SK-N-SH treated with all-trans-retinoic acid at 6 μM for 48 hours (cell line): ENCODE data around the gene ST8SIA1.

Experiments
- ATAC-seq: fragments of 200-7000 bp; cut with Tn5 transposase; 3 replicates; pipeline ENCODE4 v1.9.1; 2020; ENCODE audit warnings: mild to moderate bottlenecking, moderate library complexity
- BACH2 ChIP-seq: fragments of 250-450 bp; sonication (Bioruptor Pico); IDR thresholded peaks from 2 replicates; pipeline ENCODE4 v1.9.0; 2021; ENCODE audit warnings: mild to moderate bottlenecking, borderline replicate concordance
- CREB5 ChIP-seq: fragments of 250-450 bp; sonication (Bioruptor Pico); IDR thresholded peaks from 2 replicates; pipeline ENCODE4 v1.5.1; 2020; ENCODE audit warnings: low read depth, mild to moderate bottlenecking, moderate library complexity
- CSDC2 ChIP-seq: fragments of 250-450 bp; sonication (Bioruptor Pico); IDR thresholded peaks from 2 replicates; pipeline ENCODE4 v1.5.0; 2020; ENCODE audit warnings: mild to moderate bottlenecking, moderate library complexity
- CSRNP3 ChIP-seq: fragments of 250-450 bp; sonication (Bioruptor Pico); IDR thresholded peaks from 2 replicates; pipeline ENCODE4 v1.5.1; 2021; ENCODE audit warnings: mild to moderate bottlenecking, moderate library complexity
- ESRRG ChIP-seq: fragments of 250-450 bp; sonication (Bioruptor Pico); IDR thresholded peaks from 2 replicates; pipeline ENCODE4 v1.6.1; 2021; ENCODE audit warnings: mild to moderate bottlenecking
- GLIS3 ChIP-seq: fragments of 250-450 bp; sonication (Bioruptor Pico); IDR thresholded peaks from 2 replicates; pipeline ENCODE4 v1.5.0; 2020; ENCODE audit warnings: mild to moderate bottlenecking, moderate library complexity
- ISL1 ChIP-seq: fragments of 250-450 bp; sonication (Bioruptor Pico); IDR thresholded peaks from 2 replicates; pipeline ENCODE4 v2.1.2; 2022; ENCODE audit warnings: mild to moderate bottlenecking, moderate library complexity
- OSR1 ChIP-seq: fragments of 250-450 bp; sonication (Bioruptor Pico); IDR thresholded peaks from 2 replicates; pipeline ENCODE4 v1.8.0; 2022; ENCODE audit warnings: moderate library complexity, mild to moderate bottlenecking, inconsistent platforms
- PATZ1 ChIP-seq: fragments of 250-450 bp; sonication (Bioruptor Pico); IDR thresholded peaks from 2 replicates; pipeline ENCODE4 v1.8.0; 2020; ENCODE audit warnings: mild to moderate bottlenecking, moderate library complexity, borderline replicate concordance
- PPARA ChIP-seq: fragments of 250-450 bp; sonication (Bioruptor Pico); IDR thresholded peaks from 2 replicates; pipeline ENCODE4 v1.5.0; 2020; ENCODE audit warnings: mild to moderate bottlenecking, borderline replicate concordance
- RARB ChIP-seq: fragments of 250-450 bp; sonication (Bioruptor Pico); IDR thresholded peaks from 2 replicates; pipeline ENCODE4 v1.8.0; 2021; ENCODE audit warnings: mild to moderate bottlenecking, moderate library complexity
- SNAI2 ChIP-seq: fragments of 250-450 bp; sonication (Bioruptor Pico); IDR thresholded peaks from 2 replicates; pipeline ENCODE4 v1.5.0; 2020; ENCODE audit warnings: mild to moderate bottlenecking, moderate library complexity
- TCF4 ChIP-seq: fragments of 250-450 bp; sonication (Bioruptor Pico); IDR thresholded peaks from 2 replicates; pipeline ENCODE4 v1.8.0; 2021; ENCODE audit warnings: mild to moderate bottlenecking, moderate library complexity, borderline replicate concordance
- TOX ChIP-seq: fragments of 250-450 bp; sonication (Bioruptor Pico); IDR thresholded peaks from 2 replicates; pipeline ENCODE4 v1.8.0; 2021; ENCODE audit warnings: mild to moderate bottlenecking, moderate library complexity, borderline replicate concordance
- TSHZ2 ChIP-seq: fragments of 250-450 bp; sonication (Bioruptor Pico); IDR thresholded peaks from 2 replicates; pipeline ENCODE4 v1.5.0; 2020; ENCODE audit warnings: mild to moderate bottlenecking, moderate library complexity
- ZC3H10 ChIP-seq: fragments of 250-450 bp; sonication (Bioruptor Pico); IDR thresholded peaks from 2 replicates; pipeline ENCODE4 v1.5.1; 2021; ENCODE audit warnings: mild to moderate bottlenecking, moderate library complexity
- ZFP3 ChIP-seq: fragments of 250-450 bp; sonication (Bioruptor Pico); IDR thresholded peaks from 2 replicates; pipeline ENCODE4 v1.5.0; 2020; ENCODE audit warnings: mild to moderate bottlenecking, moderate library complexity
- ZNF565 ChIP-seq: fragments of 450-650 bp; formaldehyde crosslinking; conservative IDR thresholded peaks from 2 replicates; pipeline ENCODE4 v1.5.0; 2020; ENCODE audit warnings: low read depth, mild to moderate bottlenecking, moderate library complexity
- ZNF70 ChIP-seq: fragments of 450-650 bp; formaldehyde crosslinking; IDR thresholded peaks from 2 replicates; pipeline ENCODE4 v1.5.0; 2020; ENCODE audit warnings: mild to moderate bottlenecking, moderate library complexity

Gene ST8SIA1

GRCh38 chr12:22268406-22268805 lies 66.1 kb downstream of the ST8SIA1 start:
- no peak for TF ChIP-seq CSRNP3
- no peak for TF ChIP-seq GLIS3
- TF ChIP-seq ESRRG (CRISPR knock-in tag): no peak
- no peak for TF ChIP-seq ZNF70
- no peak for TF ChIP-seq OSR1
- no peak for TF ChIP-seq TOX (CRISPR knock-in tag)
- TF ChIP-seq, all 23 proteins: peak for 0
- no peak for ATAC-seq

GRCh38 chr12:22266101-22266500 lies 68.4 kb downstream of the ST8SIA1 start:
- peak; percentile 32; the same call in 1 of the 3 replicates for ATAC-seq
- TF ChIP-seq OSR1 (no peak), BACH2 (CRISPR knock-in tag) (no peak), ZNF70 (no peak), ZNF565 (CRISPR knock-in tag) (no peak), CSDC2 (no peak)

GRCh38 chr12:22264380-22264779 lies 70.1 kb downstream of the ST8SIA1 start:
- no peak for TF ChIP-seq CREB5 (CRISPR knock-in tag)
- TF ChIP-seq ZFP3 (CRISPR knock-in tag): no peak
- no peak for TF ChIP-seq PATZ1 (CRISPR knock-in tag)
- no peak for TF ChIP-seq ZC3H10 (CRISPR knock-in tag)
- TF ChIP-seq ISL1 (CRISPR knock-in tag): no peak
- no peak for TF ChIP-seq CSDC2
- no peak for TF ChIP-seq BACH2 (CRISPR knock-in tag)
- TF ChIP-seq GLIS3: no peak
- no peak for TF ChIP-seq OSR1
- TF ChIP-seq RARB (CRISPR knock-in tag): no peak
- TF ChIP-seq TCF4 (CRISPR knock-in tag): no peak
- TF ChIP-seq PPARA (CRISPR knock-in tag): no peak
- TF ChIP-seq ZNF565 (CRISPR knock-in tag): no peak
- no peak for TF ChIP-seq ESRRG (CRISPR knock-in tag)
- TF ChIP-seq, all 23 proteins: peak for 0
- ATAC-seq: no peak

GRCh38 chr12:22262309-22262708 lies 72.2 kb downstream of the ST8SIA1 start:
- ATAC-seq: no peak; the same call in 2 of the 3 replicates
- no peak for TF ChIP-seq TSHZ2 (CRISPR knock-in tag)
- TF ChIP-seq ZFP3 (CRISPR knock-in tag): no peak
- no peak for TF ChIP-seq ZNF70
- no peak for TF ChIP-seq CSRNP3
- no peak for TF ChIP-seq RARB (CRISPR knock-in tag)
- no peak for TF ChIP-seq SNAI2 (CRISPR knock-in tag)
- no peak for TF ChIP-seq ESRRG (CRISPR knock-in tag)
- TF ChIP-seq CSDC2: no peak
- TF ChIP-seq ZC3H10 (CRISPR knock-in tag): no peak
- no peak for TF ChIP-seq PPARA (CRISPR knock-in tag)
- TF ChIP-seq OSR1: no peak
- TF ChIP-seq GLIS3: no peak
- TF ChIP-seq, all 23 proteins: peak for 0
